Eye (tissue), 1 donor: ENCODE measurements around the gene HLA-G.
"Not testable (repeated sequence)": the region's sequence is repeated elsewhere in the genome, so short reads cannot be mapped to it uniquely, and the experiment has no call there.

ENCODE experiments used
- DNase-seq: peaks from one replicate; pipeline ENCODE4 v3.0.0-alpha.2; 2015

HLA-G gene

GRCh38 chr6:29827579-29828470 lies at the start of gene HLA-G:
HLA-G (plus strand) TSS chr6:29827825; CDS start chr6:29827845, 20 bp downstream.
- DNase-seq = peak; percentile 22

DNA sequence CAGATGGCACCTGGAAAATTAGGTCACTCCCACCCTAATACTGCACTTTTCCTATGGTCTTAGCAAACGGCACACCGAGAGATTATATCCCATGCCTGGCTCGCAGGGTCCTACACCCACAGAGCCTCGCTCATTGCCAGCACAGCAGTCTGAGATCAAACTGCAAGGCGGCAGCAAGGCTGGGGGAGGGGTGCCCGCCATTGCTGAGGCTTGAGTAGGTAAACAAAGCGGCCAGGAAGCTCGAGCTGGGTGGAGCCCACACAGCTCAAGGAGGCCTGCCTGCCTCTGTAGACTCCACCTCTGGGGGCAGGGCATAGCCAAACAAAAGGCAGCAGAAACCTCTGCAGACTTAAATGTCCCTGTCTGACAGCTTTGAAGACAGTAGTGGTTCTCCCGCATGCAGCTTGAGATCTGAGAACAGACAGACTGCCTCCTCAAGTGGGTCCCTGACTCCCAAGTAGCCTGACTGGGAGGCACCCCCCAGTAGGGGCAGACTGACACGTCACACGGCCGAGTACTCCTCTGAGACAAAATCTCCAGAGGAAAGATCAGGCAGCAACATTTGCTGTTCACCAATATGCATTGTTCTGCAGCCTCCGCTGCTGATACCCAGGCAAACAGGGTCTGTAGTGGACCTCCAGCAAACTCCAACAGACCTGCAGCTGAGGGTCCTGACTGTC lies 47.5 kb upstream of the HLA-G start:
- DNase-seq = not testable (repeated sequence)

- no peak for DNase-seq
Measured at GRCh38 chr6:29789176-29789575, 38.4 kb upstream of the HLA-G start.

- no peak for DNase-seq
Measured at GRCh38 chr6:29790626-29791025, 37.0 kb upstream of the HLA-G start.

- no peak for DNase-seq
Measured at GRCh38 chr6:29791162-29791561, 36.5 kb upstream of the HLA-G start.

DNA sequence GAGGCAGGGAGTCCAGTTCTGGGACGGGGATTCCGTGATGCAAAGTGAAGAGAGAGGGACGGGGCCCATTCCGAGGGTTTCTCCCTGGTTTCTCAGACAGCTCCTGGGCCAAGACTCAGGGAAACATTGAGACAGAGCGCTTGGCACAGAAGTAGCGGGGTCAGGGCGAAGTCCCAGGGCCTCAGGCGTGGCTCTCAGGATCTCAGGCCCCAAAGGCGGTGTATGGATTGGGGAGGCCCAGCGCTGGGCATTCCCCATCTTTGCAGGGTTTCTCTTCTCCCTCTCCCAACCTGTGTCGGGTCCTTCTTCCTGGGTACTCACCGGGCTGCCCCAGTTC lies 35.9 kb upstream of the HLA-G start:
- no peak for DNase-seq

DNA sequence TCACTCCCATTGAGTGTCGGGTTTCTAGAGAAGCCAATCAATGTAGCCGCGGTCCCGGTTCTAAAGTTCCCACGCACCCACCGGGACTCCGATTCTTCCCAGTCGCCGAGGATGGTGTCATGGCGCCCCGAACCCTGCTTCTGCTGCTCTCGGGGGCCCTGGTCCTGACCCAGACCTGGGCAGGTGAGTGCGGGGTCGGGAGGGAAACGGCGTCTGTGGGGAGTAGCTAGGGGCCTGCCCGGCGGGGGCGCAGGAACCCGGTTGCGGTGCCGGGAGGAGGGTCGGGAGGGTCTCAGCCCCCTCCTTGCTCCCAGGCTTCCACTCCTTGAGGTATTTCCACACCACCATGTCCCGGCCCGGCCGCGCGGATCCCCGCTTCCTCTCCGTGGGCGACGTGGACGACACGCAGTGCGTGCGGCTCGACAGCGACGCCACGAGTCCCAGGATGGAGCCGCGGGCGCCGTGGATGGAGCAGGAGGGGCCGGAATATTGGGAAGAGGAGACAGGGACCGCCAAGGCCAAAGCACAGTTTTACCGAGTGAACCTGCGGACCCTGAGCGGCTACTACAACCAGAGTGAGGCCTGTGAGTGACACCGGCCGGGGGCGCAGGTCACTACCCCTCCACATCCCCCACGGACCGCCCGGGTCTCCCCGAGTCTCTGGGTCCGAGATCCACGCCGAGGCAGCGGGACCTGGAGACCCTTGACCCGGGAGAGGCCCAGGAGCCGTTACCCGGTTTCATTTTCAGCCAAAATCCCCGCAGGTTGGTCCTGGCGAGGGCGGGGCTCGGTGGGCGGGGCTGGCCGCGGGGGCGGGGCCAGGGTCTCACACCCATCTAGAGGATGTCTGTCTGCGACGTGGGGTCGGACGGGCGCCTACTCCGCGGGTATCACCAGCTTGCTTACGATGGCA lies 35.2 kb upstream of the HLA-G start:
- DNase-seq = peak; percentile 47

- DNase-seq = no peak
Measured at GRCh38 chr6:29793036-29793356, 34.6 kb upstream of the HLA-G start.

DNA sequence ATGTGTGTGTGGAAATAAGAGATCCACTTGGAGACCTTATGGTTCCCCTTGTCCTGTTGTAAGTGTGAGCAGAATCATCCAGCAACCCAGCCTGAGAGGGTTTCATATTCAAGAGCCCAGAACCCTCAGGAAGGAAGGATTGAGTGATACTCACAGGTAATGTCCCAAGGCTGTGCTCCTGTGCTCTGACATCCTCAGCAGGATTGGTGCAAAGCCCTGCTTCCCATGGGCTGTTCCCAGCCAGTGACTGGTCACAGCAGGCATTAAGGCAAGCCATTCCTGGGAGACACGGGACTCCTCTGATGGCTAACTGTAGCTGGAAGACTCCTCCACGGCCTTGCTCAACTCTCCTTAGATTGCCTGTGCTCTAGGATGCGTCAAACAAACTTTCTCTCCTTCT lies 33.8 kb upstream of the HLA-G start:
- no peak for DNase-seq

- DNase-seq = peak; percentile 67
Measured at GRCh38 chr6:29796026-29796425, 31.6 kb upstream of the HLA-G start.

DNA sequence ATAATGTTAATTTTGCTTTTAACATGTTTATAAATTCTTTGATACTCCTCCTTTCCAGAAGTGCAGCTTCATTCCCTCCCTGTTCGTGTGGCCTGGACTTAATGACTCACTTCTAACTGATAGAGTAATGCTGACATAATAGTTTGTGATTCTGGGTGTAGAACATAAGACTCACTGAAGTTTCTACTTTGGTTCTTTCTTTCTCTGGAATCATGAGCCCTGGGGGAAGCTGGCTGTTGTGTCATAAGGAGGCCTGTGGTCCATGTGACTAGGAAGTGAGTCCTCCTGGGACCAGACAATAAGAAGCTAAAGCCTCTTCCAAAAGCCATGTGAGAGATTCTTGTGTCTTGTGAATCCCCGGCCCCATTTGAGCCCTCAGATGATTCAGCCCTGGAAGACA lies 30.5 kb upstream of the HLA-G start:
- DNase-seq = no peak

DNA sequence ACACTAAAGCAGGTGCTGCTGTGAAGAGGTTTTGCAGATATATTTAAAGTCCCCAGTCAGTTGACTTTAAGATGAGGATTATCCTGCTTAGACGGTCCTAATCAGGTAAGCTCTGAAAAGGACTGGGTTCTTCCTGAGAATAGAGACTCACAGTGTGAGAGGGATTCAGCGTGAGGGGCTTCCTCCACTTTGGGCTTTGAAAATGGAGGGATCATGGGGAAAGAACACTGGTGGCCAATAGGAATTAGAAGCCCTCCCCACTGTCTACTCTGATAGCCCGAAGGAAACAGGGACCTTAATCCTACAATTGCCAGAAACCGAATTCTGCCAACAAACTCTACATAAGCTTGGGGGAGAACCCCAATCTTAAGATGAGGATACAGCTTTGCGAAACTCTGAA lies 29.7 kb upstream of the HLA-G start:
- no peak for DNase-seq

DNA sequence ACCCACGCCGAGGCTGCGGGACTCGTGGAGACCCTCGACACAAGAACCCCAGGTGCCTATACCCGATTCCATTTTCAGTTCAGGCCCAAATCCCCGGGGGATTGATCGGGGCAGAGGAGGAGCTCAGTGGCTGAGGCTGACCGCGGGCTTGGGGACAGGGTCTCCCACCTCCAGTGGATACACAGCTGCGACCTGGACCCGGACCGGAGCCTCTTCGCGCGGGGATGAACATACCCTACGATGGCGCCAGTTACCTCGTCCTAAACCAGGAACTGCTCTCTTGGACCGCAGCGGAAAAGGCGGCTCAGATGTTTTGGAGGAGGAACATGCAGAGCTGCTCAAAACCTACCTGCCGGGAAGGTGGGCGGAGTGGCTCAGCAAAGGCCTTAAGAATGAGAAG lies 27.4 kb upstream of the HLA-G start:
- no peak for DNase-seq

- no peak for DNase-seq
Measured at GRCh38 chr6:29806387-29806786, 21.2 kb upstream of the HLA-G start.

- no peak for DNase-seq
Measured at GRCh38 chr6:29809249-29809648, 18.4 kb upstream of the HLA-G start.

- DNase-seq = no peak
Measured at GRCh38 chr6:29810371-29810770, 17.3 kb upstream of the HLA-G start.

DNA sequence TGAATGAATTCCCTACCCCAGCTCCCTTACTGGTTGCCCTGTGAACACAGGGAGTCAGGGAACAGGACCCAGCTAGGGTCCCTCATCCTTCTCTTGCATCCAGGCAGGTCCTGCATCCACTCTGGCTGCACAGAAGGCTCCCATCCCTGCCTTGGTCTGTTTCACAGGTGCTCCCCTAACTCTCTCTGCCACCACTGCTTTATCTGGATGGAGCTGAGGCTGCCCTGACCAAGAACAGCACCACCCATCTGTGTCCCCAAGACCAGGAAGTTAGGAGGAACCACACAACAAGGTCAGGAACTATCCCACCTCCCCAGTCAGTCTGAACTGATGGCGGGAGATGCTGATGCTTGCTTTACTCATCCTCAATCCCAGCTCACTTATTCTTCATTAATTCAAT lies 16.2 kb upstream of the HLA-G start:
- DNase-seq = no peak

GRCh38 chr6:29813066-29813465 lies 14.6 kb upstream of the HLA-G start:
- no peak for DNase-seq

- DNase-seq = no peak
Measured at GRCh38 chr6:29813809-29814208, 13.8 kb upstream of the HLA-G start.

DNA sequence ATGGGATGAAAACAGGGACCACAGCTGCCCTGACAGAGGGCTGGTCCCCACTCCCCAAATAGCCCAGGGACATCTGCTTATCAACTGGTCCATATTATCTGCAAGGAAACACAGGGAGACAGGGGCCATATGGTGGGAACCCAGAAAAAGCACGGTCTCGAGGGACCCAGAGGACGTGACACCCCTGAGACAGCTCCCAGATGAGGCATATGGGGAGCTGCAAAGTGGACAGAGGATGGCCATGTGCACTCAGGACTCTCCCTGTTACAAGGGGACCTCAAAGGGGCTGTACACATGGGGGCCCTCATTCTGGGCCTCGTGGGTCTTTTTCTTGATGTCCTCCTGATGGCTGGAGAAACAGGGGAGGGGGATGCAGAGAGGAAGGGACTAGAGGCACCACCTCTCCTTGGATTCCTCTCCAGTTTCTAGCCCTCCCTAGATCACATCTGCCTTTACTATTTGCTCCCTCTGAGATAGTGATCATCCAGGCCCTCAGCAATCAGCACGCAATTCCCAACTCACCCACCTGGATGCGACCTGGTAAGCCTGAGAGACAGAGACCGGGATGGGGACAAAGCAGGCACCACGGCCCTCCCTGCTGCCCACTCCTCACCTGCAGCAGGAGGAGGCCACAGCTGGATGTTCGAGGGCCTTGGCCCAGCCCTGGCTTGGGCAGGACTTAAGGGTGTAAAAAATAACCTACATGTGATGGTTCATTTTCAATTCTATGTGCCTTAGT lies 13.1 kb upstream of the HLA-G start:
- no peak for DNase-seq

DNA sequence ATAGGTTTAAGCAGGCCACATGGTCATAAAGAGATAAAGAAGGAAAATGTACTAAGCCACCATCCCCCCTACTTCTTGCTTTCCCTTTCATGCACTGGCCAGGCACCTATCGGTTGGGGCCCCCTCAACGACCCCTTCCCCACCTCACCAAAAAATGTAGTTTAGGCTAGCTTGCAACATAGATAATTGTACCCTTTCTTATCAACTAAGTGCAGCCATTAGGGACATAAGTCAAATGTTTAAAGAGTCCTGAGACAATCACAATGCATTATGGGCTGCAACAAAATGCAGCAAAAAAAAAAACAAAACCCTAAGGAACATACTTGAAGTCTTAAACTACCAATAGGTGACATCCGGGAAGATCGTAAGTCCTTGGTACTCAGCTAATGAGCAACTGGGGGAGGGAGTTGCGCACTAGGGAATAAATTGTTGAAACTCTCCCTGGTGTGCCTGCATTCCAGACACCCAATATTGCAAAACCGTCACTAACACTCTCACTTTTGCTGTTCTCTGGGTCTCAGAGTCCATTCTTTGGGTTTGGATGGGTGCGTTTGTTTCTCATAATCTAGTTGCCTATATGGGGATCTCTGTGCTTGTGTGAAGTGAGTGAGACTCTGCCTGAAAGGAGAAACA lies 12.4 kb upstream of the HLA-G start:
- no peak for DNase-seq

DNA sequence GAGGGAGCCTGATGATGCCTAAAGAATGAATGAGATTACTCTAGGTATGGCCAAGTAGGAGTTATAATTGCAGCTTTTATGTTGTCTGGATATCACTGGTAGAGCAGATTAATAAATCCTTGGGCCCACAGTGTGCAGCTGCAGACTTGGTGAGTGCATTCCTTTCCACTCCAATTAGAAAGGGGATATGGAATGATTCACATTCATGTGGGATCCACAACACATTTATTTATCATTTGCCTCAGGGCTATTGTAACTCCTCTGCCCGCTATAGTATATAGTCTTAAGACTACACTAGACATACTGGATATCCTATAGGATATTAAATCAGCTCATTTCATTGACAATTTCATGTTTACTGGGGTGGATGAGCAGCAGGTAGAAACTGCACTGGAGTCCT lies 11.6 kb upstream of the HLA-G start:
- no peak for DNase-seq
